NCI-H2227 (cell line): ENCODE results near the gene GTPBP4.
A peak's percentile ranks its signal among the peaks of the same experiment; 100 is the strongest.
"Not testable (repeated sequence)": the region's sequence is repeated elsewhere in the genome, so short reads cannot be mapped to it uniquely, and the experiment has no call there.

Source experiments
- DNase-seq: peaks from one replicate; lab custom pipeline; 2025; ENCODE audit not compliant: unreplicated experiment; lab: John Stamatoyannopoulos, UW

GTPBP4 gene

DNA sequence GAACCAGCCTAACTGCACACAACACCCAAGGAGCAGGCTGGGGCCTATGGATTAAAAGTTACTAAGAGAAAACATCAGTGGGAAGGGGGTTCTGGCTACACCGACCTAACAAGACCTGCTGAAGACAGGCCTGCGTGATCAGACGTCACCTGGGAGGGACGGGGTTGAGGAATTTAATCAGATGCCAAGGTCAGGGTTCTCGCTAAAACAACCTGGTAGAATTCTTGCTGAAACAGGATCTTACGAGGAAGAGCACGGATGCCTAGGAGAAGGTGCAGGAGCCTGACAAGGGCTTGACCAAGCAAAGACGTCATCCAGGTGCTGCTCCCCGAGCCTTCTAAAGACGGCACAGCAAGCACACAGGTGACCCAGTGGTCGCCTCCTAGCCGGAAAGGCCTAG, 35.9 kb downstream of the GTPBP4 start:
- DNase-seq: no peak

DNA sequence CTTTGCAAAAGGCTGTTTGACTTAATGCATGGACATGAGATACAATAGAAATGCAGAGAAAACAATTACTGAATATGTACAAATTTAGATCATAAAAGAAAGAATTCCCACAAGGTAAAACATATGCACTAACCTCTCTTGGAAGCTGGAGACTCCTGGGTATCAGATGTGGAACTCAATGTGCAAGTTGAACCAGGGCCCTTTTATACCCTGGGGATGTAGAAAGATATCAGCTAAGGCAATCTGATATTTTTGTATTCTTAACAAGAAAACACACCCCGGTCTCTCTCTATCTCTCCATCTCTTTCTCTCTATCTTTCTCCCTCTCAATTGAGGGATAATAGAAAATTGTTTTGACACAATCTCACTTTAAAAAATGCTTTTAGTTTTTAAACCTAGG, 37.4 kb downstream of the GTPBP4 start, which contains the start of gene IDI2:
IDI2 (minus strand) TSS at position 177 of the 400 bp plus-strand sequence. CDS start 1,136 bp downstream, outside the sequence.
- no peak for DNase-seq

- no peak for DNase-seq
Observed at GRCh38 chr10:1026578-1026977, 38.3 kb downstream of the GTPBP4 start.

- no peak for DNase-seq
Observed at GRCh38 chr10:1029838-1030237, 41.6 kb downstream of the GTPBP4 start.

- DNase-seq: no peak
Observed at GRCh38 chr10:1033601-1034000, 45.4 kb downstream of the GTPBP4 start.

DNA sequence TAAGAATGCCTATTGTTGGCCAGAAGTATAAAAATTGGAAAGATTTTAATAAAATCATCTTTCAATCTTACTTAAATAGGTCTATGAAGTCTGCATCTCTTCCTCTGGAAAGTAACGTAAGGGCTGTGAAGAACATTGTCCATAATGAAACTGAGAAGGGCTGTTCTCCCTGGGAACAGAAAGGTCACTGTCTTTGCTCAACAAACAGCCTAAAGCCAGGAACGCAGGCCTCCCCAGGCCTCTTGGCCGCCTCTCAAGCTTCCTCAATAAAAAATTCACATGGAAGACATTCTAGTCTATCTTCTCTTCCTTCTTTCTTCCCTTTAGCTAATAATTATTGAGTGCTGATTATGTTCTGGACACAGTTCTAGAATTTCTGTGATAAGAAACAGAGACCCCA, 46.5 kb downstream of the GTPBP4 start:
- no peak for DNase-seq

- no peak for DNase-seq
Observed at GRCh38 chr10:1035201-1035600, 47.0 kb downstream of the GTPBP4 start.

GRCh38 chr10:1036341-1036791, 48.1 kb downstream of the GTPBP4 start:
- DNase-seq: no peak

DNA sequence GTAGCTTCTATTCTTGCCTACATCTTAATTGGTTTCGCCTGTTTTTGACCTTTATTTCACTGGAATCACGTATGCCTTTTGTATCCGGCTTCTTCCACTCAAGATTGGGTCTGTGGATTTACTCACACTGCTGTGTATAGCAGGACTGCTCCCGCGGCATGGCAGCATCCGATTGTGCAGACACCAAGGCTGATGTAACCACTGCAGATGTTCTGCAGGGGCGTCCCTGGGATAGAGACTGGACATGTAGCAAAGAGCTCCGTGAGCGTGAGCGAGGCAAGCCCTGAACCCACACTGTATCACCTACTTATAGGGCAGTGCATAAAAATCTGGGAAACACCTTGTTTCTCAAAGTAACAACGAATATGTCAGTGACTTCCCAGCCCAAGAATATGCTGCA, 48.9 kb downstream of the GTPBP4 start:
- no peak for DNase-seq

DNA sequence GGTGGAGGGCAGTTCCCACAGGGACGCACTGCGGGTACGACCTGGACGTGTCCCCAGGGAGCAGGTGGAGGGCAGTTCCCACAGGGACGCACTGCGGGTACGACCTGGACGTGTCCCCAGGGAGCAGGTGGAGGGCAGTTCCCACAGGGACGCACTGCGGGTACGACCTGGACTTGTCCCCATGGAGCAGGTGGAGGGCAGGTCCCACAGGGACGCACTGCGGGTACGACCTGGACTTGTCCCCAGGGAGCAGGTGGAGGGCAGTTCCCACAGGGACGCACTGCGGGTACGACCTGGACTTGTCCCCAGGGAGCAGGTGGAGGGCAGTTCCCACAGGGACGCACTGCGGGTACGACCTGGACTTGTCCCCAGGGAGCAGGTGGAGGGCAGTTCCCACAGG, 50.5 kb downstream of the GTPBP4 start:
- DNase-seq: not testable (repeated sequence)

GRCh38 chr10:1040133-1040532, 51.9 kb downstream of the GTPBP4 start:
- DNase-seq: no peak

GRCh38 chr10:1041514-1041913, 53.3 kb downstream of the GTPBP4 start:
- DNase-seq: no peak

DNA sequence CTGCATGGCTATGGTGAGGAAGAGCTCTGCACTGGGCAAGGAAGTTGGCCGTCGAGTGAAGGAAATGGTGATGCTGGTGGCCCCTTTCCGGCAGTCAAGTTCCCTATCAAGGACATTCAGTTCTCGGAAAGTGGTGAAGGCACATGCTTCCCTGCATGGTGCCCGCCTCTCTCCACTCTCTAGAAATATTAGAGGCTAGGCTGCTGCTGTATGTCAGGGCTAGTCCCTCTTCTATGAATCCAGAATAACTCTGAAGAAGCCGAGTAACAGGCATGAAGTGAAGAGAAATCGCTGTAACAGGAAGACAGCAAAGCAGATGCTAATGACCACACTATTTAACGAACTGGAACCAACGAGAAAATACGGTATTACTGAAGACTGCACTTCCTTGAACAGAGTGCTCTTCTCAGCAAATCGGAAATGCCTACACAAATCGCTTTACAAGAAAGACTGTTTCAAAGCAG, 55.3 kb downstream of the GTPBP4 start:
- no peak for DNase-seq

- DNase-seq: no peak
Observed at GRCh38 chr10:1044146-1044545, 55.9 kb downstream of the GTPBP4 start.

DNA sequence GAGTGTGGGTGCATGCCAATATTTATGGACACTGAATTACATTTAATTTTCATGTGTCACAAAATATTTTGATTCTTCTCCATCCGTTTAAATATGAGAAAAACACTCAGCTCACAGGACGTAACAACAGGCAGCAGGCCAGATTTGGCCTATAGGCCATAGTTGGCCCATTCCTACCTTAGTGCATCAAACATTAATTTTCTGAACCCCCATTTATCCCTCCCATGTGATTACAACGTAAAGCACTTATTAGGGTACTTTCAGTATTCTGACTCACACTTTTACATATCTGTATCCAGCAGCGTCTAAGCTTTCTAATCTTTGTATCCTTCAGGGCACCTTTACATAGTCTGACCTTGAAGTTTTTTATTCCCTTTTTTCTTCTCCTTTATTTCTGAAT, 56.7 kb downstream of the GTPBP4 start:
- no peak for DNase-seq

DNA sequence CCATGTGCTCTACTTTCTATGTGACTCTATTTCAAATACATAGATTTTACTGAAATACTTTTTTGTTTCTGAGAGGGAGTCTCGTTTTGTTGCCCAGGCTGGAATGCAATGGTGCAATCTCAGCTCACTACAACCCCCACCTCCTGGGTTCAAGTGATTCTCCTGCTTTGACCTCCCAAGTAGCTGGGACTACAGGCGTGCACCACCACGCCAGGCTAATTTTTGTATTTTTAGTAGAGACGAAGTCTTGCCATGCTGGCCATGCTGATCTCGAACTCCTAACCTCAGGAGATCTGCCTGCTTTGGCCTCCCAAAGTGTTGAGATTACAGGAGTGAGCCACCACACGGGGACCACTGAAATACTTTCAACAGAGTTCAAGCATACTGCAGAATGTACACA, 57.2 kb downstream of the GTPBP4 start:
- no peak for DNase-seq

- peak; percentile 12 for DNase-seq
Observed at GRCh38 chr10:1047937-1048336, 59.7 kb downstream of the GTPBP4 start.

- peak; percentile 45 for DNase-seq
Observed at GRCh38 chr10:1048349-1048731, 60.1 kb downstream of the GTPBP4 start.

DNA sequence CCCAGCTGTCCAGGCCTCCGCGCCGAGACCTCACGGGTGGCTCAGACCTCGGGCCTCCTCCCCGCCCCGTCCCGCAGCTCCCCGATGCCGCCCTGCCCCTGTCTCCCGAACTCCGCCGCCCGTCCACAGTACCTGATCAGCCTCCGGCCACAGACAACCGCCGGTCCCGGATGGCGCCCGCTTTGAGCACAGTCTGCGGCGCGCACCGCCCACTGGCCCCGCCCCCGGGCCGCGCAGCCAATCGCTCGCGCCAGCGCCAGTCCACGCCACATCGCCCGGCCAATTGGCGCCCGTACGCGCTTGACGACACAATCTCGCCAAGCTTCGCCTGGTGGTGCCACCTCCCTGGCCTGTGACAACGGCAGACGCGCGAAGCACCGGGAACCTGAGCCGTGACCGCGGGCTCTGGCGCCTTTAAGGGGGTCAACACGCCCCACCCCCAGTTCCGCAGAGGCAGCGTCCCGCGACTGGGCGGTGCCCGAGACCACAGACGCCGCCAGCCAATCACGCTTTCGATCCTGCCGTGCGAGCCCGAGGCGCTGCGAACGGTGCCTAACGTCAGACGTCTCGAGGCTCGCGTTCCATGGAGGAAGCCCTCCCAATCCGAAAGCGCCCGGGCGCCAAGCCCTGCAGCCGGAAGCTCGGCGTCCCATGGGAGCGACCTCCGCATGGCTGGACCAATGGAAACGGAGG, 60.6 kb downstream of the GTPBP4 start, which contains the start of gene IDI1:
IDI1 (minus strand) TSS at position 388 of the 693 bp plus-strand sequence; CDS start at position 272, 116 bp downstream.
- DNase-seq: peak; percentile 98

GRCh38 chr10:1049425-1049958, 61.3 kb downstream of the GTPBP4 start:
- no peak for DNase-seq

GRCh38 chr10:1050145-1050544, 61.9 kb downstream of the GTPBP4 start:
- peak; percentile 20 for DNase-seq

GRCh38 chr10:1050554-1050953, 62.3 kb downstream of the GTPBP4 start:
- peak; percentile 9 for DNase-seq

DNA sequence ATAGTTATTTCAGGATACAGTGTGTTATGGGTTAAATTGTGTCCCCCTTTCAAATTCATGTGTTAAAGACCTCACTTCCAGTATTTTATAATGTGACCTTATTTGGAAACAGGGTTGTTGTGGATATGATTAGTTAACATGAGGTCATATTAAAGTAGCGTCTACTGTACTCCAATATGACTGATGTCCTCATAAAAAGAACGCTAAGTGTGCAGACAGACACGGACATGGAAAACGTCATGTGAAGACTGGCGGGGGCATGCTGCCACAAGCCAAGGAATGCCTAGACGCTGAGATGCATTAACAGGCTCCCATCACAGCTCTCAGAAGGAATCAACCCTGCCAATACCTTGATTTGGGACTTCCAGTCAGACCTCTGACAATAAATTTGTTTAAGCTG, 66.5 kb downstream of the GTPBP4 start:
- no peak for DNase-seq
